GM12801 (cell line): Measurements from ENCODE around the gene DUSP5.

ENCODE experiments used
- CTCF ChIP-seq: IDR thresholded peaks from one replicate; pipeline ENCODE4 v1.5.1; 2011; ENCODE audit warnings: control low read depth; ENCODE audit not compliant: insufficient read length; ENCODE audit errors: extremely low read depth

The DUSP5 gene

GRCh38 chr10:110528224-110528996 lies 30.7 kb downstream of the DUSP5 start:
- no peak for TF ChIP-seq CTCF

GRCh38 chr10:110529596-110530011 lies 31.9 kb downstream of the DUSP5 start:
- no peak for TF ChIP-seq CTCF

- TF ChIP-seq CTCF: no peak
These were observed 32.6 kb downstream of the DUSP5 start for GRCh38 chr10:110530131-110530831.

- TF ChIP-seq CTCF: no peak
These were observed 34.0 kb downstream of the DUSP5 start for GRCh38 chr10:110531687-110532086.

GRCh38 chr10:110533149-110533548 lies 35.4 kb downstream of the DUSP5 start:
- no peak for TF ChIP-seq CTCF

GRCh38 chr10:110534571-110534970 lies 36.9 kb downstream of the DUSP5 start:
- no peak for TF ChIP-seq CTCF

GRCh38 chr10:110535958-110536891 lies 38.5 kb downstream of the DUSP5 start:
- TF ChIP-seq CTCF: no peak
